NK-92 treated with Interleukin-12 subunit alpha and Interleukin-12 subunit beta, amount 100 ng/mL, for 24 hours (cell line): Measurements from ENCODE around the gene SAMD7.

ENCODE experiments used
- DNase-seq: peaks from one replicate; lab custom pipeline; 2025; lab: John Stamatoyannopoulos, UW

The SAMD7 gene

DNA sequence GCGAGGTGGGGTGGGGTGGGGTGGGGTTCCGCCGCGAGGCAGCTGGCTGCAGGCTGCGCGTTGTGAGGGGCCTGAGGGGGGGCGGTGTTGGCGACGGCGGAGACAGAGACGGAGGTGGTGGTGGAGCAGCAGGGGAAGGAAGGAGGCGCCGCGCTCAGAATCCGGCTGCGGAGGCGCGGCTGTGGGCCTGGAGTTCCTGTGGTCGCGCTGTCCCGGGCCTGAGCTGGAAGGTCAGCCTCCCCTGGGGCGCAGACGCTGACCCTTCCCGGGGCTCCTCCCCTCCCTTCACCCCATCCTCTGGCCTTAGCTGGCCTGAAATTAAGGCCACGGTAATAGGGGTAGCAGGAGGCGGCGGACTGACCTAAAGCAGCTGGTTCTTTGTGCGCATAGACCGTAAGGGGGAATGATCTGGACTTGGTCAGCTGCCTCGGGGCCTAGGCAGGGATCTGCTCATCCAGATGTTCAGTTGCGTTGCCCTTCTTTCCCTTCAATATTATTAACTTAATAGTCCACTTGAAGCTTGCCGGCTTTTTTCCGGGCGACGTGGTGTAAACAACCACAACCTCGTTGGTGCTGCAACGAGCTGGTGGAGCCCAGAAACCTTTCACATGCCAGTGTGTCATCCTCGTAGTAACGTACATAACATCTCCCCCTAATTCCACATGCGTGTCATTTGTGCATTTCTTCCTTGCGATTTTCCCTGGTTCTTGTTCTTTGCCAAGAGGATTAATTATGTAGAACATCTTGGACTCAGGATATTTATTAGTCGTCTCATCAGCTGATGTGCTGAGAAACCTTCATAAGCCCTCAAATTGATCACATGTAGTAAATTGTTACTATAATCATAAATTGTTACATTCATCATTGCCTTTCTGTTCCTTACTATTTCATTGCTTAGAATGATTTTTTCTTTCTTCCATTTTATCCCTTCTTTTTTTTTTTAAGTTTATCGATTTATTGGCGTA lies 55.9 kb downstream of the SAMD7 start:
- DNase-seq, result peak; percentile 73

DNA sequence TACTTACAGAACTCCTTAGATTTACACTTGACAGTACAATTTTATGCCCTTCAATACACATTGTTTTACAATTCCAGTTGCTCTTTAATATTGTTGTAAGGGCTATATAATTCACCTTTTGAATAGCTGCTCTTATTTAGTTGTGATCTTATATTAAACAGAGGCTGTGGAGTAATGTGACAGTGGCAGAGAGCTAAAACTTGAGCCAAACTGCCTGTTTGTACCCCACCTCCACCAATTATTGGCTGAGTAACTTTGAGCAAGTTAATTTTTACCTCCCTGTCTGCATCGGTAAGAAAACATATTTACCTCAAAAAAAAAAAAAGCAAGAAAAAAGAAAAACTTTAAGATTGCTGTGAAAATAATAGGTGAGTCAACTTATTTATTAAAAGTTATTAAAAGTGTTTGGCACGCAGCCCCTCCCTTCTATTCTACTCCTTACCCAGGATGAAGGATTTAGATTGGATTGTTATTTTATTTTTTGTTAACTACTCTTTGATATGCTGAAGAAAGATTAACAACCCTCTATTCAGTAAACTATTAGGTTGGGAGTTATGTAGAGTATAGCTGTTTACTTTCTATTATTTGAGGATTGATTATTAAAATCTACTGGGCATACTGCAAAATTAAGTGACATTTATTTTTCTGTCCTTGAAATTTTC lies 57.0 kb downstream of the SAMD7 start:
- no peak for DNase-seq

GRCh38 chr3:169969174-169970095 lies 58.1 kb downstream of the SAMD7 start:
- no peak for DNase-seq

DNA sequence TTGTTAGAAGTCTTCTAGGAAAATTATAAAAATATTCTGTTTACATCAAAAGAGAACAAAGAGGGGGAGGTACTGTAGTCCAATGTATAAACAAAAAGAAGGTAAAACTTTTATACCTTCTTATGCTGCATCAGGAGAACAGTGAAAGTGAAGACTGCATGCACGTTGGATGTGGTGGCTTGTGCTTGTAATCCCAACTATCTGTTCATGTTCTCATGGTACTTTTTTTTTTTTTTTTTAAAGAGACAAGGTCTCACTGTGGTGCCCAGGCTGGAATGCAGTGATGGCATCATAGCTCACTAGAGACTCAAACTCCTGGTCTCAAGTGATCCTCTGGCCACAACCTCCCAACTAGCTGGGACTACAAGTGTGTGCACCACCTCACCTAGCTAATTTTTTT lies 59.5 kb downstream of the SAMD7 start:
- no peak for DNase-seq

DNA sequence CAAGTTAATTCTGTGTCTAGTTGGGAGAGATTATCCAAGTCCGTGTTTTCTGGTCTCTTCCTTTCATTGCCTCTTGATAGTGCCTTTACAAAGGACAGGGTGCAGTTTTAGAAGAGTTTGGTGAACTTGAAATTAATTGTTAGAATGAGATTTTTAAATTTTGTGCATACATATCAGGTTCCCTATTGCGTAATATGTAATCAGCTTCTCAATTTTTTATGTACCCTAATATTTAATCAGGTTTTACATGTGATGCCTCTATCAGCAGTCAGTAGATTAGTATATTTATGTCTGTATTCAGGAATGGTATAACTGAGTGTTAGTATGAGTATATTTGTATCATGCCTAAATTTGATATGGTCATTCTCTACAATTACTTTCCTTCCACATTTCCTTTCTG lies 60.1 kb downstream of the SAMD7 start:
- DNase-seq, result no peak

GRCh38 chr3:169980055-169980454 lies 68.7 kb downstream of the SAMD7 start:
- no peak for DNase-seq

DNA sequence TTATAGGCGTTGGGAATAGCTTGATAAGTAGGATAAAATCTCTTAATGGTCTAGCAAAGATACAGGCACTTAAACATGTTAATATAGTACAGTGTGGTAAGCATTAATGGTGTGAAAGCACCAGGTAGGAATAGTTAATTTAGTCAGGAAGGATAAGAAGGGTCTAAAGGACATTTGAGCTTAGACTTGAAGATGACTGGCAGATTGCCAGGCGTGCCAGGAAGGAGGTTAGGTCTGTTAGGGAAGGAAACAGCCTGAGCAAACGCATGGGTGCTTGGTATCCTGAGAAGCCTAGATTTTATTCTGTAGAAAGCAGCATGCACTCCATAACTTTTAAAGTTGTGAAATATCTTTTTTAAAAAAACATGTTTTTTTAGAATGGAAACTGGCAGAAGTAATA lies 72.9 kb downstream of the SAMD7 start:
- DNase-seq, result no peak
